Ishikawa (cell line): Measurements from ENCODE around the gene G6PC2.

Source experiments
- EGR1 ChIP-seq: IDR thresholded peaks from 2 replicates; pipeline ENCODE4 v1.6.1; 2012
- EP300 ChIP-seq: IDR thresholded peaks from 2 replicates; pipeline ENCODE4 v1.6.1; 2012; ENCODE audit warnings: borderline replicate concordance
- FOXM1 ChIP-seq: IDR thresholded peaks from 2 replicates; pipeline ENCODE4 v1.6.1; 2012; ENCODE audit warnings: low read depth, borderline replicate concordance
- MAX ChIP-seq: IDR thresholded peaks from 2 replicates; pipeline ENCODE4 v1.6.1; 2012
- NFIC ChIP-seq: IDR thresholded peaks from 2 replicates; pipeline ENCODE4 v1.6.1; 2012
- RAD21 ChIP-seq: IDR thresholded peaks from 2 replicates; pipeline ENCODE4 v1.6.1; 2012; ENCODE audit warnings: low read depth
- REST ChIP-seq: IDR thresholded peaks from 2 replicates; pipeline ENCODE4 v1.6.1; 2012; ENCODE audit warnings: low read depth, mild to moderate bottlenecking
- TAF1 ChIP-seq: IDR thresholded peaks from 2 replicates; pipeline ENCODE4 v1.6.1; 2012; ENCODE audit warnings: low read depth, mild to moderate bottlenecking
- TEAD4 ChIP-seq: IDR thresholded peaks from 2 replicates; pipeline ENCODE4 v1.6.1; 2012
- ZBTB7A ChIP-seq: IDR thresholded peaks from 2 replicates; pipeline ENCODE4 v1.6.1; 2012; ENCODE audit warnings: low read depth

- TF ChIP-seq ZBTB7A = no peak
- TF ChIP-seq TAF1 = no peak
- TF ChIP-seq RAD21 = no peak
- no peak for TF ChIP-seq NFIC
- no peak for TF ChIP-seq MAX
- TF ChIP-seq EGR1 = no peak
- no peak for TF ChIP-seq TEAD4
- TF ChIP-seq REST = no peak
- no peak for TF ChIP-seq FOXM1
- TF ChIP-seq EP300 = no peak
These were observed 33.7 kb downstream of the G6PC2 start for GRCh38 chr2:168934826-168935225.
